IgD-negative memory B cell (primary cell): ENCODE measurements around the gene CIBAR2. TPM values are rescaled to one million over a fixed set of nuclear protein-coding genes. Genes with fewer than 3 reads are reported as not detected.
A peak's percentile ranks its signal among the peaks of the same experiment; 100 is the strongest.

Experiments
- H3K27ac Mint-ChIP-seq, 3 donors: one replicate each; pipeline ENCODE4 v1.8.0; 2020 to 2022; ENCODE audit warnings: mild to moderate bottlenecking in 3 of 3, mixed read lengths in 3 of 3, moderate library complexity in 1 of 3
- H3K27me3 Mint-ChIP-seq: one replicate; pipeline ENCODE4 v1.8.0; 2021; ENCODE audit warnings: mixed read lengths
- H3K36me3 Mint-ChIP-seq: one replicate; pipeline ENCODE4 v1.8.0; 2020; ENCODE audit warnings: mild to moderate bottlenecking, mixed read lengths
- H3K4me1 Mint-ChIP-seq, 3 donors: one replicate each; pipeline ENCODE4 v1.8.0; 2020 to 2022; ENCODE audit warnings: mixed read lengths in 3 of 3, mild to moderate bottlenecking in 1 of 3
- H3K4me3 Mint-ChIP-seq, 4 donors: one replicate each; pipeline ENCODE4 v1.8.0; 2020 to 2022; ENCODE audit warnings: mild to moderate bottlenecking in 4 of 4, mixed read lengths in 4 of 4, moderate library complexity in 3 of 4
- H3K9me3 Mint-ChIP-seq, 3 donors: one replicate each; pipeline ENCODE4 v1.8.0; 2020 to 2021; ENCODE audit warnings: mixed read lengths in 3 of 3, mild to moderate bottlenecking in 1 of 3
- polyA plus RNA-seq: library from polyadenylated mRNA; unstranded; fragments of 300-500 nt; fragmentation: Illumina TruSeq; gene quantifications from one replicate; pipeline ENCODE4 v1.2.3, GENCODE V29; 2021

Gene CIBAR2
- polyA plus RNA-seq, 1 donor from 2014 or later: not detected

DNA sequence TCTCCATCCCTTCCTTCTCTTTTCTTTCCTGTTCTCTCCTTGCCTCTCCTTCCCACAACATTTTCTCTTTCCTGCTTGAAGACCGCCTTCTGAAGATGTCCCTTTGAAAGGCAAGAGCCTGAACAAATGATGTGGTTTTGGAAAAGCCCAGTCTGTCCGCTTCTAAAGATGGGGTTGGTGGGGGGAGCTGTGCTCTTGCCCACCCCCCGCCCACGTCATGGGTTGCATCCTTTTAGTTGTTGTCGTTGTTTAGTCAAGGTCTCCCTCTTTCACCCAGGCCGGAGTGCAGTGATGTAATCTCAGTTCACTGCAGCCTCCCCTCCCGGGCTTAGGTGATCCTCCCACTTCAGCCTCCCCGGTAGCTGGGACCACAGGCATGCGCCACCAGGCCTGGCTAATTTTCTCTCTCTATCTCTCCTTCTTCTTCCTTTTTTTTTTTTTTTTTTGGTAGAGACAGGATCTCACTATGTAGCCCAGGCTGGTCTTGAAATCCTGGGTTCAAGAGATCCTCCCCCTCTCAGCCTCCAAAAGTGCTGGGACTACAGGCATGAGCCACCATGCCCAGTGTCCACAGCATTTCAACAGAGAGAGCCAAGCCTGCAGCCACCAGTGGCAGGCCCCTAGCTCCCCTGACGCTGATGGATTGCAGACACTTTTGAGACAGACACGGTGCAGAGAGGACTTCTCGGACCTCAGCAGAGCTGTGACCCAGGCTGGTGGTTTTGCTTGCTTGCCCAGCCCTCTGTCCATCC lies 26.0 kb upstream of the CIBAR2 start:
- H3K27ac Mint-ChIP-seq: no peak overlapping the region
- H3K27me3 Mint-ChIP-seq: peaks cover 35% of the 10 kb centered on the region
- peaks cover 0 to 2% (median 0%) of the 10 kb centered on the region in 3 donors for H3K9me3 Mint-ChIP-seq
- peaks cover 4 to 13% (median 8%) of the 10 kb centered on the region in 3 donors for H3K4me1 Mint-ChIP-seq
- peak overlapping the region in 2 of 4 donors; percentile 75 to 82 for H3K4me3 Mint-ChIP-seq
- peaks cover 3% of the 10 kb centered on the region for H3K36me3 Mint-ChIP-seq

- H3K4me1 Mint-ChIP-seq: peaks cover 4 to 13% (median 8%) of the 10 kb centered on the region in 3 donors
- H3K9me3 Mint-ChIP-seq: peaks cover 0 to 2% (median 0%) of the 10 kb centered on the region in 3 donors
- H3K27me3 Mint-ChIP-seq: peaks cover 35% of the 10 kb centered on the region
- H3K27ac Mint-ChIP-seq: no peak overlapping the region
- H3K36me3 Mint-ChIP-seq: peaks cover 3% of the 10 kb centered on the region
- no peak overlapping the region for H3K4me3 Mint-ChIP-seq
These were observed 25.2 kb upstream of the CIBAR2 start for GRCh38 chr16:85137323-85138072.

DNA sequence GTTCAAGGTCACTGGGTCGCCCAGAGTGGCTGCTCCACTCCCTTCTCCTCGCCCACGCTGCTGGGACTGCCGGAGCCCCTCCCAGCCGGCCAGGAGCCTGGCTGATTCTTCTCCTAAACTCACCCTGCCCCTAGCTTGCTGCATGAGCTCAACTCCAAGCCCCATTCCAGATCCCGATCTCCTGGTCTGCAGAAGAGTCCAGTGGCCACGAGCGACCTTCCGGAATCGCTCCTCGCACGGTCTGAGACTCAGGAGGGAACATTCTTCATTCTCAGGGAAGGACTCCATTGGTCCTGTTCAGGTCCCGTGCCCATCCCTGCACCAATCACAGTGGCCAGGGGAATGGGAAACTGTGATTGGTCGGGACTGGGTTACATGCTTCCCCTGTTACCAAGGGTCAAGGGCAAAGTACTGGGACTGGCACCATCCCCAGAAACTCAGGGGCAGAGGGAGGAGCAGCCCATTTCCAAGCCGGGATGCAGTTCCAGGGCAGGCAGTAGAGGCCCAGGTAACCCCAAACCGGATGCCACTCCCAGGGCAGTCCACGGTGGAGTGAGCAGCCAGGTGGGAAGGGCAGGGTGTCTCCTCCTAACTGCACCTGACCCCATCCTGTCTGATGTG lies 24.5 kb upstream of the CIBAR2 start:
- H3K27me3 Mint-ChIP-seq: peaks cover 35% of the 10 kb centered on the region
- H3K4me1 Mint-ChIP-seq: peaks cover 4 to 13% (median 8%) of the 10 kb centered on the region in 3 donors
- peaks cover 3% of the 10 kb centered on the region for H3K36me3 Mint-ChIP-seq
- peak overlapping the region in 2 of 4 donors; percentile 49 to 72 for H3K4me3 Mint-ChIP-seq
- H3K27ac Mint-ChIP-seq: no peak overlapping the region
- H3K9me3 Mint-ChIP-seq: peaks cover 0 to 2% (median 0%) of the 10 kb centered on the region in 3 donors

DNA sequence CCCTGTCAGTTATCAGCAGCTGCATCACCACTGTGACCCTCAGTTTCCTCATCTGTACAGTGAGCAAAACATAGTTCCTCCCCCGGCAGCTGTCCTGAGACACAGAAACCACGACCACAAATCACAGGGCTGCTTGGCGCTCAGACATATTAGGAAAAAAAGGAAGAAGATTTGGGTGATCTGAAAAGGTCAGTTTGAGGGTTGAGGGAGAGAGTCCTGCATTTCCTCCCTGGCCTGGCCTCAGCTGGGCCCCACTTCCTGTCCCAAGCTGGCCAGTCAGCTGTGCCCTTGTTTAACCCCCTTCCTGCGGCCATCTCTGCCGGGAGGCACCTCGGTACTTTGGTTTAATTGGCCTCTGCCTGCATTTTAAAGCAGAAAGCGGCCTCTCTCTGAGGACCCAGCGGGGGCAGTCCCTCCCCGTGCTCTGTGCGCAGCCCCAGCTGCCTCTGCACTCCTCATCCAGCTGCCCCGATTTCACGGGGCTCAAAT lies 24.0 kb upstream of the CIBAR2 start:
- peaks cover 0 to 2% (median 0%) of the 10 kb centered on the region in 3 donors for H3K9me3 Mint-ChIP-seq
- H3K36me3 Mint-ChIP-seq: peaks cover 3% of the 10 kb centered on the region
- H3K27ac Mint-ChIP-seq: no peak overlapping the region
- peaks cover 35% of the 10 kb centered on the region for H3K27me3 Mint-ChIP-seq
- peaks cover 4 to 13% (median 8%) of the 10 kb centered on the region in 3 donors for H3K4me1 Mint-ChIP-seq
- peak overlapping the region in 2 of 4 donors; percentile 72 for H3K4me3 Mint-ChIP-seq

DNA sequence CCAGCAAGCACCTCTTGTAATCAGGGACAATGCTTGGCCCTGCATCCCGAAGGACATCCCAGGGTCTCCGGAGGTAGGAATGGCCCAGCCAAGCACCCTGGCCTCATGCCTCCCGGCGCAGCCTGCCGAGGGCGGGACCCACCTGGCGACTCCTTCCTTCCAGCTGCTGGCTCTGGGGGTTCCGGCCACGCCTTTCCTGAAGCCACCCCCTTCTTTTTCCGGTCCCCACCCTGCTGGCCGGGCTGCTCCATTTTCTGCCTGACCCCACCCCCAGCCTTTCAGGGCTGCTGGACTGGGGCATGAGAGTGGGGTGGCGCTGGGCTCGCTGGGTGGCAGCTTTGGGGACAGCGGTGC lies 22.5 kb upstream of the CIBAR2 start:
- Mint-ChIP-seq H3K4me1 (peaks cover 4 to 13% (median 8%) of the 10 kb centered on the region in 3 donors), H3K9me3 (peaks cover 0 to 2% (median 0%) of the 10 kb centered on the region in 3 donors), H3K27me3 (peaks cover 32% of the 10 kb centered on the region), H3K27ac (no peak overlapping the region), H3K4me3 (no peak overlapping the region), H3K36me3 (peaks cover 3% of the 10 kb centered on the region)

DNA sequence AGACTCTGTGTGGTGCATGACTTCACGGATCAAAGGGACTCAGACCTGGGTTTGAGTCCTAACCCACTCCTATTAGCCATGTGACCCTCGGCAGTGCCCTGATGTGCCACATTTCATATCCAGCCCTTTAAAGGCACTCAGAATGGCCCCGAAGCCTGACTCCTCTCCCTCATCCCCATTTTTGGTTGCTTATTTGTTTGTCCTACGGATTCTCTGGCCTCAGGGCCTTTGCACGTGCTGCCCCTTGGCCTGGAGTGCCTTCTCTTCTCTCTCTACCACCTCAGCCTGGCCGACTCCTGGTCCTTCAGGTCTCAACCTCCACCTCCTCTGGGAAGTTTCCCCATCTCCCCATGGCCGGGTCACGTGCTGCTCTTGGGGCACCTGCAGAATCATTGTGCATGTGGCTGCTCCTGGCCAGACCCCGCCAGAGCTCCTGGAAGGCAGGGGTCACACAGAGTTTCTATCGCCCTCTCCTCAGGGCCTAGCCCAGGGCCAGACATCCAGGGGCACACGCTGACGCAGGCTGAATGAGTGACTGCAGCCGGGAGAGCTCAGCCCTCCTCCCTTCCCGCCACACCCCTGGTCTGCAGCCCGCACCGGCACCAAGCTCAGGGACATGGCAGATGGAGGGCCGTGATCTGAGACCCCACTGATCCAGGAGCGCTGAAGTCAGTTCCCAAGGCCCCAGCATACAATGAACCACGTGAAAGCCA lies 22.0 kb upstream of the CIBAR2 start:
- Mint-ChIP-seq H3K36me3 (no peaks in the 10 kb centered on the region), H3K9me3 (no peaks in the 10 kb centered on the region), H3K4me1 (peaks cover 4 to 11% (median 8%) of the 10 kb centered on the region in 3 donors), H3K4me3 (no peak overlapping the region), H3K27ac (no peak overlapping the region), H3K27me3 (peaks cover 28% of the 10 kb centered on the region)

DNA sequence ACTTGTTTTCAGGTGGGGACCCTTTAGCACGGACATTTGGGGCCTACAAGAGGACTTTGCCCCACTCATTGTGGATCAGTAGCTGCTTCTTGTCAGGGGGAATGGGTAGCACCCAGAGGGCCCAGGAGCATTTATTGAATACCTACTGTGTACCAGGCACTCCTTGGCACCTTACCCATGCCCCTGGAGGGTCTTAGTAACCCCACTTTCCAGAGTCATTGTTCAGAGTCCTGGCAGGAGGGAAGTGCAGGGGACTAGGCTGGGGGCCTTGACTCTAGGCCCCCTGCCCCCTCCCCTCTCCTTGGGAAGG lies 21.0 kb upstream of the CIBAR2 start:
- Mint-ChIP-seq H3K4me3 (no peak overlapping the region), H3K27me3 (peaks cover 19% of the 10 kb centered on the region), H3K27ac (no peak overlapping the region)

GRCh38 chr16:85132456-85133289 lies 20.4 kb upstream of the CIBAR2 start:
- H3K27me3 Mint-ChIP-seq: peaks cover 14% of the 10 kb centered on the region
- no peak overlapping the region for H3K4me3 Mint-ChIP-seq

More for the DNA sequence above, 21.0 kb upstream of the CIBAR2 start:
- peaks cover 4 to 8% (median 8%) of the 10 kb centered on the region in 3 donors for H3K4me1 Mint-ChIP-seq
- no peaks in the 10 kb centered on the region for H3K9me3 Mint-ChIP-seq
- no peaks in the 10 kb centered on the region for H3K36me3 Mint-ChIP-seq

GRCh38 chr16:85130705-85131028 lies 18.4 kb upstream of the CIBAR2 start:
- Mint-ChIP-seq H3K36me3 (no peaks in the 10 kb centered on the region), H3K27me3 (peaks cover 3% of the 10 kb centered on the region), H3K4me3 (no peak overlapping the region), H3K4me1 (peaks cover 0 to 1% (median 0%) of the 10 kb centered on the region in 3 donors), H3K27ac (no peak overlapping the region), H3K9me3 (no peaks in the 10 kb centered on the region)

More at GRCh38 chr16:85132456-85133289, 20.4 kb upstream of the CIBAR2 start:
- H3K27ac Mint-ChIP-seq: no peak overlapping the region
- H3K4me1 Mint-ChIP-seq: peaks cover 4 to 8% (median 4%) of the 10 kb centered on the region in 3 donors
- no peaks in the 10 kb centered on the region for H3K36me3 Mint-ChIP-seq
- no peaks in the 10 kb centered on the region for H3K9me3 Mint-ChIP-seq

GRCh38 chr16:85129876-85130704 lies 17.8 kb upstream of the CIBAR2 start:
- Mint-ChIP-seq H3K27ac (no peak overlapping the region), H3K36me3 (no peaks in the 10 kb centered on the region), H3K4me1 (peaks cover 0 to 1% (median 0%) of the 10 kb centered on the region in 3 donors), H3K9me3 (no peaks in the 10 kb centered on the region), H3K27me3 (no peaks in the 10 kb centered on the region), H3K4me3 (no peak overlapping the region)

DNA sequence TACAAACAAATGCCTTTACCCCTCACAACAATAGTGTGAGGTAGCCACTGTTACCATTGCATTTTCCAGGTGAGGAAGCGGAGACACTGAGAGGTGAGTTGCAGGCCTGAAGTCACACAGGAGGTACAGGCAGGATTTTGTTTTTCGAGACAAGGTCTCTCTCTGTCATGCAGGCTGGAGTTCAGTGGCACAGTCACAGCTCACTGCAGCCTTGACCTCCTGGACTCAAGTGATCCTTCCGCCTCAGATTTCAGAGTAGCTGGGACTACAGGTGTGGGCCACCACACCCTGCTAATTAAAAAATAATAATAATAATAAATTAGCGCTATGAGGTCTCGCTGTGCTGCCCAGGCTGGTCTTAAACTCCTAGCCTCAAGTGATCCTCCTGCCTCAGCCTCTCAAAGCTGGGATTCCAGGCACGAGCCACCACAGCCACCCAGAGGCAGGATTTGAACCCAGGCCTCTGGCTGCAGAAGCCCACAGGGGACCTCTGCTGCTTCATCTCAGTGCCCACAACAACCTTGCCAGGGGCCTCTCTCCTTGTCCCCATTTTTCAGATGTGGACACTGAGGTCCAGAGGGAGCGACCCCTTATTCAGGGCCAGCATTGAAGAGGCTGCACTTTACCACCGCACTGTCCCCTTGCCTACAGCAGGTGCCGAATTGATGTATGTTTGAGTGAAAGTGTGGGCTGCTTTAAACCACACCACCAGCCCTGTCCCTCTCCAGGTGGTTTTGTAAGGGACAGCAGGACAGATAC lies 16.0 kb upstream of the CIBAR2 start:
- H3K27me3 Mint-ChIP-seq: no peaks in the 10 kb centered on the region
- H3K9me3 Mint-ChIP-seq: peaks cover 0 to 2% (median 0%) of the 10 kb centered on the region in 3 donors
- no peak overlapping the region for H3K27ac Mint-ChIP-seq
- H3K4me3 Mint-ChIP-seq: no peak overlapping the region
- no peaks in the 10 kb centered on the region for H3K36me3 Mint-ChIP-seq
- H3K4me1 Mint-ChIP-seq: peaks cover 0 to 1% (median 0%) of the 10 kb centered on the region in 3 donors

- Mint-ChIP-seq H3K9me3 (peaks cover 0 to 2% (median 0%) of the 10 kb centered on the region in 3 donors), H3K27me3 (no peaks in the 10 kb centered on the region), H3K27ac (no peak overlapping the region), H3K4me3 (no peak overlapping the region), H3K4me1 (peaks cover 0 to 1% (median 0%) of the 10 kb centered on the region in 3 donors), H3K36me3 (no peaks in the 10 kb centered on the region)
These were observed 15.1 kb upstream of the CIBAR2 start for GRCh38 chr16:85127379-85127723.
